Ovary (tissue), 9 donors: Measurements from ENCODE around the gene SS18. TPM values are rescaled to one million over a fixed set of nuclear protein-coding genes. Genes with fewer than 3 reads are reported as not detected.

Source experiments
- DNase-seq, 5 donors: peaks; one replicate each; pipeline ENCODE4 v3.0.0-alpha.2; 2019 to 2020
- H3K27ac ChIP-seq, 2 donors: fragments of 200-600 bp; one replicate each; pipeline versions ENCODE4 v1.5.1 to v1.8.0; 2019 to 2022
- H3K27me3 ChIP-seq: fragments of 200-600 bp; one replicate; pipeline ENCODE4 v1.8.0; 2022
- H3K36me3 ChIP-seq: fragments of 200-600 bp; sonication (generic); one replicate; pipeline ENCODE4 v1.5.1; 2019
- H3K4me1 ChIP-seq: one replicate; pipeline ENCODE4 v1.8.1; 2013; ENCODE audit warnings: mild to moderate bottlenecking, moderate library complexity; ENCODE audit not compliant: insufficient read depth
- H3K4me3 ChIP-seq: fragments of 200-600 bp; sonication (generic); one replicate; pipeline ENCODE4 v1.5.1; 2017
- H3K9me3 ChIP-seq, 2 donors: fragments of 200-600 bp in 1 of 2; sonication (generic) in 1 of 2; one replicate each; pipeline versions ENCODE4 v1.5.1 to v1.8.1; 2013 to 2019; ENCODE audit warnings: mild to moderate bottlenecking in 1 of 2, moderate library complexity in 1 of 2
- CTCF ChIP-seq, 3 donors: fragments of 450-650 bp in 2 of 3; fragments of 200-600 bp in 1 of 3; IDR thresholded peaks; one replicate each; pipeline versions ENCODE4 v1.5.1 to v1.8.0; 2016 to 2022; ENCODE audit warnings: antibody characterized with exemption in 3 of 3, mild to moderate bottlenecking in 1 of 3
- EP300 ChIP-seq: sonication (generic); formaldehyde crosslinking; IDR thresholded peaks from one replicate; pipeline ENCODE4 v1.6.1; 2017; ENCODE audit warnings: antibody characterized with exemption
- POLR2A ChIP-seq: fragments of 450-650 bp; IDR thresholded peaks from one replicate; pipeline ENCODE4 v1.6.1; 2017; ENCODE audit warnings: antibody characterized with exemption, mild to moderate bottlenecking, moderate library complexity
- WGBS, 3 donors: extraction: QIAGEN DNeasy Blood & Tissue Kit in 1 of 3; methylation state at CpG; one replicate each; pipeline versions ENCODE4 v1.1.5 to v1.1.7; 2013 to 2017; 5-methylcytosine and 5-hydroxymethylcytosine counted together
- intact Hi-C, 4 donors: fragments of 100-400 bp; cut with DNase I; formaldehyde crosslinking; loops; one replicate each; pipeline versions ENCODE4 v1.11.0 to v1.15.1; 2022 to 2023
- polyA plus RNA-seq, 2 donors: library from polyadenylated mRNA; stranded (reverse); fragments of 200-250 nt in 1 of 2; fragments of 350-450 nt in 1 of 2; fragmentation: Illumina TruSeq in 1 of 2; extraction: RNeasy Lipid Tissue Mini Kit (QIAGEN cat#74804) in 1 of 2; gene quantifications; one replicate each; pipeline ENCODE4 v1.2.3, GENCODE V29; 2013 to 2014
- total RNA-seq, 7 donors: library from RNA; depleted of rRNA in 2 of 7; stranded (reverse); fragments of >200 nt in 2 of 7; fragmentation: NEBNext Ultra II Directional in 3 of 7; extraction: Animal tissue kit (Norgen Biotek cat#: 25700) in 3 of 7; gene quantifications; one replicate each; pipeline versions ENCODE4 v1.1.0 to v1.2.4, GENCODE V29; 2016 to 2023
- donor health status: DM: no; HTN: no; CAD: no; lungs with moderate emphysema.
- donor health status: DM: no; HTN: no; CAD: no.
- donor health status: Bipolar disorder and iron deficiency.
- donor health status: DM: yes; HTN: yes; CAD: no.
- donor health status: DM: no; HTN: no; CAD: no.
- donor health status: DM: yes; HTN: yes; CAD: no.

The SS18 gene
- total and polyA plus RNA-seq, 9 donors, result 59.1 to 95.5 (median 81.6) TPM

DNA sequence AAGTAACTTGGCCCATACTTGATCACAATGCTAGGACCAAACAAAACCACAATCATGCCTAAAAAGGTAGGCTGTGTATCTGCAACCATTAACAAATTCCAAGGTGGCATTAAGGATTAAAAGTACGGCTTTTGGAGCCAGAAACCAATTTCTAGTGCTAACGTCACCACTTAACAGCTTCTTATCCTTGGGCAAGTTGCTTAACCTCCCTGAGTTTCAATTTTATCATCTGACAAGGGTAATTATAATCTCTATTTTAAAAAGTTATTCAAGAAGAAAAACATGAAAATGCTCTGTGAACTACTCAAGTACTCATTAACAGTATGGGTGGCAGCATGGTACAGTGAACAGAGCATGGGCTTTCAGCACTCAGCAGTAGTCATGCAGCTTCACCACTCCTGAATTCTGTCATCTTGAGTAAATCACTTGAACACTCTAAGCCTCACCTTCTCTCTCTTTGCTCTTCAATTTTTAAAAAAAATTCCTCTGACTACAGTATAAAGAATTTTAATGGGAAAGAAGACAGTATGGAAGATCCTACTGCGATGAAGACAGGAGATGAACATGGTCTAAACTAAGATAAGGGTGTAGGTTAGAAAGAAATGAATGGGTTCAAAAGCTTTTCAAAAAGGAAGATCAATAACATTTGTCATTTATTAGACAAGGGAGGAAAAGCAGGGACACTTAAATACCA is 69.2 kb downstream of the SS18 start:
- WGBS, 3 donors, result 83 to 96% (median 91%) methylated on average over 3 of the region's 3 CpGs
- H3K4me1 ChIP-seq, result no peaks in the 10 kb centered on the region
- no peaks in the 10 kb centered on the region for H3K27me3 ChIP-seq
- H3K4me3 ChIP-seq, result no peak overlapping the region
- no peaks in the 10 kb centered on the region for H3K36me3 ChIP-seq
- intact Hi-C loops, result no loop called here
- no peak overlapping the region for H3K27ac ChIP-seq
- H3K9me3 ChIP-seq, result no peaks in the 10 kb centered on the region
- TF ChIP-seq EP300, result no peak
- no peak for TF ChIP-seq CTCF (IDR thresholded peaks at IDR 0.05)
- no peak for TF ChIP-seq POLR2A
- DNase-seq, result no peak

- H3K9me3 ChIP-seq, result no peaks in the 10 kb centered on the region
- H3K27me3 ChIP-seq, result no peaks in the 10 kb centered on the region
- intact Hi-C loops, result no loop called here
- no peak overlapping the region for H3K4me3 ChIP-seq
- no peak for TF ChIP-seq POLR2A
- TF ChIP-seq EP300, result no peak
- TF ChIP-seq CTCF (IDR thresholded peaks at IDR 0.05), result no peak
- DNase-seq, result no peak
- H3K27ac ChIP-seq, result no peak overlapping the region
- no peaks in the 10 kb centered on the region for H3K4me1 ChIP-seq
- H3K36me3 ChIP-seq, result no peaks in the 10 kb centered on the region
These were observed 72.5 kb downstream of the SS18 start for GRCh38 chr18:26017929-26018328.

DNA sequence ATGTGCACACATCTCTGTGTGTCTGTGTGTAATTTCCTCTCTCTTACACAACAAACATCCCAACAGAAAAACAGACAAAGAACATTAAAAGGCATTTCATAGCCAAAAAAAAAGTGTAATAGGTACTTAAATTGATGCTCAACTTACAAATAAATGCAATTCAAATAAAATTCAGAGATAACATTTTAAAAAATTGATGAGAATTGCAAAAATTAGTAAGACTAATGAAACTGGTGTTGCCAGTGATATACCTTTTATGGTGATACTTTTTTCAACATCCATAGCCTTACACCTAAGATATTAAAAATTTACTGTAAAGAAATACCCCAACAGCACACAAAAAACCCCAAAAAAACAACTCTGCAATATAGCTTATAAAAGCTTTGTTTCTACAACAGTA is 76.0 kb downstream of the SS18 start:
- Histone ChIP-seq H3K4me3 (no peak overlapping the region), H3K27ac (no peak overlapping the region), H3K36me3 (no peaks in the 10 kb centered on the region), H3K4me1 (no peaks in the 10 kb centered on the region), H3K9me3 (no peaks in the 10 kb centered on the region), H3K27me3 (no peaks in the 10 kb centered on the region)
- intact Hi-C loops, result no loop called here
- DNase-seq, result no peak
- TF ChIP-seq CTCF (IDR thresholded peaks at IDR 0.05) (no peak), POLR2A (no peak), EP300 (no peak)

DNA sequence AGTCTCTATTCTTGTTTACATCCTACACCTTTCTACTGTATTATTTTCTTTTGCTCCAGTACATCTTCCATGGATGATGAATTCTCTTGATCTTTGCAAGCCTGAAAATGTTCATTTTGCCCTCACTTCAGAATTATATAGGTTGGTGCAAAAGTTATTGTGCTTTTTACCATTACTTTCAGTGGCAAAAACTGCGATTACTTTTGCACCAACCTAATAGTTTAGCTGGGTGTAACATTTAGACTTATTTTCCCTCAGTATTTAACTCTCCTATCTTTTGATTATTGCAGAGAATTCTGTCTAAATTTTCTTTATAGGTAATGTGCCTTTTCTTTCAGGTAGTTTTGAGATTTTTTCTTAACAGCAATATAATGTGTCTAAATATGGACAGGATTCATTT is 81.8 kb downstream of the SS18 start:
- no peak for TF ChIP-seq CTCF (IDR thresholded peaks at IDR 0.05)
- no peak for TF ChIP-seq POLR2A
- no peak for TF ChIP-seq EP300
- intact Hi-C loops, result no loop called here
- 96% methylated on average over 1 of the region's 1 CpG for WGBS, 3 donors
- Histone ChIP-seq H3K9me3 (no peaks in the 10 kb centered on the region), H3K27me3 (no peaks in the 10 kb centered on the region), H3K36me3 (no peaks in the 10 kb centered on the region), H3K4me3 (no peak overlapping the region), H3K4me1 (no peaks in the 10 kb centered on the region), H3K27ac (no peak overlapping the region)
- no peak for DNase-seq
